HFF-Myc (cell line): ENCODE measurements around the gene MAMLD1.

Source experiments
- DNase-seq: peaks from one replicate; pipeline ENCODE4 v3.0.0-alpha.2; 2011; ENCODE audit warnings: low read depth; ENCODE audit errors: extremely low read depth
- H3K4me3 ChIP-seq: replicated peaks from 2 replicates; pipeline ENCODE4 v1.5.1; 2011; ENCODE audit warnings: low read depth, mild to moderate bottlenecking, control low read depth, low read length
- TF ChIP-seq, protein P1 (sequence below): IDR thresholded peaks from 2 replicates; pipeline ENCODE4 v1.5.1; 2012; ENCODE audit warnings: mild to moderate bottlenecking, low read depth, low read length, control low read depth; ENCODE audit errors: missing control alignments

MAMLD1 gene

DNA sequence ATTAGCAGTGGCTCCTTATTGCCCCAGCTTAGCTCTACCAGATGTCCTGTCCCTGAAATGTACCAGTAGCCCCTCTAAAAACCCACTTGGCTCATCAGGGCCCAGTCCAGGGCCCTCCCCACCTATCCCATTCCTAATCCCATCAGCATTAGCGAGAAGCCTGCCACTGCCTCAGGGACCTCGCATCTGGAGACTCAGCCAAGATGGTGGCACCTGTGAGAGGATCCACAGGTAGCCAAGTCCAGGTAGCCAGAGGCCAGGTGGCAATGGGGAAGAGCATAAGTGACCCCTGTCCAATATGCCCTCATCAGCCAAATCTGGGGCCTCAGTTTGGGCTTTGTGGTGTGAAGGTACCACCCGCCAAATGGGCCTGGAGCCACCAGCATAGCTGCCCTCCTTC, 97.7 kb downstream of the MAMLD1 start:
- no peak for DNase-seq
- TF ChIP-seq, protein P1, sequence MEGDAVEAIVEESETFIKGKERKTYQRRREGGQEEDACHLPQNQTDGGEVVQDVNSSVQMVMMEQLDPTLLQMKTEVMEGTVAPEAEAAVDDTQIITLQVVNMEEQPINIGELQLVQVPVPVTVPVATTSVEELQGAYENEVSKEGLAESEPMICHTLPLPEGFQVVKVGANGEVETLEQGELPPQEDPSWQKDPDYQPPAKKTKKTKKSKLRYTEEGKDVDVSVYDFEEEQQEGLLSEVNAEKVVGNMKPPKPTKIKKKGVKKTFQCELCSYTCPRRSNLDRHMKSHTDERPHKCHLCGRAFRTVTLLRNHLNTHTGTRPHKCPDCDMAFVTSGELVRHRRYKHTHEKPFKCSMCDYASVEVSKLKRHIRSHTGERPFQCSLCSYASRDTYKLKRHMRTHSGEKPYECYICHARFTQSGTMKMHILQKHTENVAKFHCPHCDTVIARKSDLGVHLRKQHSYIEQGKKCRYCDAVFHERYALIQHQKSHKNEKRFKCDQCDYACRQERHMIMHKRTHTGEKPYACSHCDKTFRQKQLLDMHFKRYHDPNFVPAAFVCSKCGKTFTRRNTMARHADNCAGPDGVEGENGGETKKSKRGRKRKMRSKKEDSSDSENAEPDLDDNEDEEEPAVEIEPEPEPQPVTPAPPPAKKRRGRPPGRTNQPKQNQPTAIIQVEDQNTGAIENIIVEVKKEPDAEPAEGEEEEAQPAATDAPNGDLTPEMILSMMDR = no peak
- H3K4me3 ChIP-seq = no peak overlapping the region

DNA sequence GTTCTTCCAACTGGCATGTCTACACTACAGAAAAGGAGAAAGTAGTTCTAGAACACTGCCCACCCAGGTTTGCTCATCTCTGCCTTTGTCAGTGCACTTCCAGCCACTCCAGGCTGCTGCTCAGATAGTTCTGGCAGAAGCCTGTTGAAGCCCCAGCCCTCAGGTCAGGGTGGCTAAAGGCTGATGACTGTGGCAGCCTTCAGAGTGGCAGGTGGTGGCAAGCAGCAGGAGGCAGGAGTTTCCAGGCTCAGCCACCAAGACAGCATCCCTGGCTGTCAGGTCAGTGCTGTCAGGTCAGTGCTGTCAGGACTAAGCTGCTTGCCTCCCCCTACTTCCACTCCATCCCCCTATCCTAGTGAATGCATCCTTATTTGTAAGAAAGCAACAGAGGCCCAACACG, 100.4 kb downstream of the MAMLD1 start:
- no peak for DNase-seq
- TF ChIP-seq, protein P1 = no peak
- H3K4me3 ChIP-seq = no peak overlapping the region

DNA sequence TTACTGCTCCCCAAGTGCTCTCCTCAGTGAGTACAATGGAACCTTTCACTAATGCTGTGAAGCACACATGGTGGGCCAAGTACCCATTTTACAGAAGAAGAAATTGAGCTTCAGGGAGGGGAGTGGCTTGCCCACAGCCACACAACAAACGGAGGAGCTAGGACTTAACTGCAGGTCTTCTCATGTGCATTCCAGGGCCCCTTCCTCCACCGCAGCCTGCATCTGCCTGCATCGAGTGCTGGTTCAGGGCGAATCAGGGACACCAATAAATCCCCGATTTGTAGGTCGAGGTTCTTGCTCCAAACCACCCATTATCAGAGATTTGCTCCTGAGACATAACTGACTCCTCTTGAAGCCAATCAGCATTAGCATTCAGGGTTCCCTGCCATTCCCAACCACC, 100.9 kb downstream of the MAMLD1 start:
- no peak overlapping the region for H3K4me3 ChIP-seq
- no peak for DNase-seq
- TF ChIP-seq, protein P1 = no peak

DNA sequence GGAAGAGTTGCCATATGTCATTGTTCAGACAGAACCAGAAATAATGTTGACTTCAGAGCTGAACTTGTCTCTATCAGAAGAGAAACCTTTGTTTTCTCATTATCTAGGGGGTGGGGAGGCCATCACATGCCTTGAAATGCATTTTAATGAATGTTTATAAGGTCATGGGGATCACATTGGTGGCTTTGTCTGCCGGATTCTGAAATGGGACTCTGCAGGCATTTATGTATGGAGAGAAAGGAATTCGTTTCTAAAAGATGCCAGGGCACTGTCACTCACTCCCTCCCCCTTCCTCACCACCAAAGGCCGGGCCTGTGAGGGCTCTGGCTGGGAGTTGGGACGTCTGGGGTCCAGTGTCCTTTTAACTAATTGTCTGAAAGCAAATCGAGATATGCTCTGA, 102.2 kb downstream of the MAMLD1 start:
- DNase-seq = no peak
- H3K4me3 ChIP-seq = no peak overlapping the region
- TF ChIP-seq, protein P1 = no peak

DNA sequence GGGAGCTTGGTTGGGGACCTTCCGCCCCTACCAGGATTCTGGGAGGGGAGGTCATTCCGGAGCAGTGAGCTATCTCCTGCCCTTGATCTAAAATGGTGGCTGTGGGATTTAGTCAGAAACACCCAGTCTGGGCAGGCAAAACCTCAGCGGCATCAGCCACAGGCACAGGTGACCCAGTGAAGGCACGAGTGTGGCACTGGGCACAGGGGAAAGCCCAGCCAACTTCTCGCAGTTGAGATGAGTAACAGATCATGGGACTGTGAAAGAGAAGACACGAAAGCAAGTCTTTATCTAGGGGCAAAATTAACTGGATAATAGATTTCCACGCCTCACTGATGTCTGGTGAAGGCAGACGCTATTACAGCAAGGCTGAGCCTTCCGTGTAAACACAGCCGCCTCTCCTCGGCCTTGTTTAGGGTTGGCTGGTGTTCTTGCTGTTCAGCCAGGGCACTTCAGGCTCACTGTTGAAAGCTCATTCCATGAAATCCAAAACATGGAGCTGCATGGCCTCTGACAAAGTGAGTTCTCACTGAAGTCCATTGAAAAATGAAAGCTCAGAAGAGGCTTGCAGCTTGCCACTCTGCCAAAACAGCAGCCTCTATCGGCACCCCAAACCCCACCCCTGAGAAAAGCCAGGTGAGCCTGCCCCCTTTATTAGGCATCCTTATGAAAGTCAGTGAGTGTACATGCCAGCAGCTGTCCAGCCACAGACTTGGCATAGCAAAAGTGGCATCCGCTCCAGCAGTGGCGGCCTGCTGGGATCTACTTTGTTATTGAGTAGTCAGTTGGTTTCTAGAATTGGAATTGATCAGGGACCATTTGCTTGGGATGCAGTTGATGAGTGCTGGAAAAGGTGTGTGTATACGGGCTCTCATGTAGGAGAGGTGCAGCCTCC, 103.0 kb downstream of the MAMLD1 start:
- TF ChIP-seq, protein P1 = no peak
- no peak for DNase-seq
- H3K4me3 ChIP-seq = no peak overlapping the region

DNA sequence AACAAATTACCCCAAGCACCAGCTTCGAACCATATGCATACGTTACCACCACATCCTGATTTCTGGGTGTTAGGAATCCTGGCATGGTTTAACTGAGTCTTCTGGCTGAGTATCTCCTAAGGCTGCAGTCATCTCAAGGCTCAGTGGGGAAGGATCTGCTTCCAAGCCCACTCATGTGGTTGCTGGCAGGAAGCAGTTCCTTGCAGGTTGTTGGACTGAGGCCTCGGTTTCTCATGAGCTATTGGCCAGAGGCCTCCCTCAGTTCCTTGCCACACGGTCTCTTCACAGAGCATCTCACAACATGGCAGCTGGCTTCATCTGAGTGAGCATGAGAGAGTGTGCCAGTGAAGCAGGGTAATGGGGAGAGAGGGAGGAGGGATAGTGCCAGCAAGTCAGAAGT, 109.2 kb downstream of the MAMLD1 start:
- DNase-seq = no peak
- TF ChIP-seq, protein P1 = no peak
- no peak overlapping the region for H3K4me3 ChIP-seq
